HepG2 (cell line): ENCODE results near the gene VKORC1. TPM values are rescaled to one million over a fixed set of nuclear protein-coding genes. Genes with fewer than 3 reads are reported as not detected.

Experiments used
- ATF7-NPFF ChIP-seq: sonication (generic); formaldehyde crosslinking; IDR thresholded peaks from 2 replicates; pipeline ENCODE4 v1.8.1; 2023; ENCODE audit warnings: mild to moderate bottlenecking, low read depth, missing genetic modification reagents, moderate library complexity
- CEBPG ChIP-seq: IDR thresholded peaks from 2 replicates; pipeline ENCODE4 v1.6.1; 2016
- GABPA ChIP-seq, 2 experiments: IDR thresholded peaks; 2 replicates each; pipeline ENCODE4 v1.6.1; 2011 to 2016; ENCODE audit warnings: low read depth in 2 of 2, low read length in 1 of 2, missing biosample characterization in 1 of 2, missing genetic modification characterization in 1 of 2
- HHEX ChIP-seq: IDR thresholded peaks from 2 replicates; pipeline ENCODE4 v1.6.1; 2016; ENCODE audit warnings: control low read depth
- MXI1 ChIP-seq: IDR thresholded peaks from 3 replicates; pipeline ENCODE4 v1.6.1; 2012; ENCODE audit warnings: low read depth, low read length, inconsistent platforms, borderline replicate concordance
- MYNN ChIP-seq: sonication (generic); formaldehyde crosslinking; IDR thresholded peaks from 2 replicates; pipeline ENCODE4 v1.4.0; 2020; ENCODE audit warnings: mild to moderate bottlenecking, low read depth, missing genetic modification reagents
- NCOA2 ChIP-seq: sonication (generic); formaldehyde crosslinking; IDR thresholded peaks from 2 replicates; pipeline ENCODE4 v1.8.0; 2022; ENCODE audit warnings: inconsistent platforms
- NPAS2 ChIP-seq: sonication (generic); formaldehyde crosslinking; IDR thresholded peaks from 2 replicates; pipeline ENCODE4 v1.8.0; 2022; ENCODE audit warnings: mild to moderate bottlenecking, missing genetic modification reagents, borderline replicate concordance
- PPARG ChIP-seq: conservative IDR thresholded peaks from 2 replicates; pipeline ENCODE4 v1.6.1; 2016; ENCODE audit warnings: missing biosample characterization, missing genetic modification reagents
- RBAK ChIP-seq: sonication (generic); formaldehyde crosslinking; IDR thresholded peaks from 2 replicates; pipeline ENCODE4 v1.5.1; 2020; ENCODE audit warnings: mild to moderate bottlenecking, missing genetic modification reagents
- SPEN ChIP-seq: sonication (generic); formaldehyde crosslinking; IDR thresholded peaks from 2 replicates; pipeline ENCODE4 v1.5.1; 2020; ENCODE audit warnings: low read depth, mild to moderate bottlenecking, missing genetic modification reagents
- ZBTB20 ChIP-seq: sonication (generic); formaldehyde crosslinking; IDR thresholded peaks from 2 replicates; pipeline ENCODE4 v1.8.1; 2023; ENCODE audit warnings: missing genetic modification reagents, low read depth, mild to moderate bottlenecking, borderline replicate concordance
- ZFYVE20 ChIP-seq: sonication (generic); formaldehyde crosslinking; IDR thresholded peaks from 2 replicates; pipeline ENCODE4 v1.8.0; 2023; ENCODE audit warnings: low read depth, mild to moderate bottlenecking, moderate library complexity, missing genetic modification reagents, borderline replicate concordance
- ZSCAN12 ChIP-seq: sonication (generic); formaldehyde crosslinking; IDR thresholded peaks from 2 replicates; pipeline ENCODE4 v1.9.0; 2021; ENCODE audit warnings: mild to moderate bottlenecking, missing genetic modification reagents
- polyA plus RNA-seq, 8 experiments: library from polyadenylated mRNA; depleted of rRNA in 3 of 8; stranded (reverse) in 7 of 8; unstranded in 1 of 8; fragments of >200 nt; fragmentation: Illumina TruSeq in 4 of 8; extraction: Trizol in 4 of 8; gene quantifications; 2 replicates each; pipeline versions ENCODE4 v1.2.1 to v1.2.3, GENCODE V29; 2011 to 2016; ENCODE audit warnings: low read depth in 4 of 8, missing spikeins in 1 of 8, mixed read lengths in 1 of 8; ENCODE audit not compliant: insufficient read depth in 1 of 8
- total RNA-seq, 5 experiments: library from RNA; depleted of rRNA; stranded (reverse); fragments of >200 nt; fragmentation: Illumina TruSeq; extraction: Trizol; gene quantifications; 2 replicates each; pipeline ENCODE4 v1.2.3, GENCODE V29; 2016; ENCODE audit warnings: low read depth in 1 of 5
- TF ChIP-seq, protein P1 (sequence below): sonication (generic); formaldehyde crosslinking; IDR thresholded peaks from 2 replicates; pipeline ENCODE4 v1.5.0; 2020; ENCODE audit warnings: mild to moderate bottlenecking, missing genetic modification reagents, borderline replicate concordance
- TF ChIP-seq, protein P2 (sequence below): sonication (generic); formaldehyde crosslinking; IDR thresholded peaks from 2 replicates; pipeline ENCODE4 v1.9.0; 2022; ENCODE audit warnings: missing genetic modification reagents, mild to moderate bottlenecking, borderline replicate concordance
- TF ChIP-seq, protein P3 (sequence below): sonication (generic); formaldehyde crosslinking; IDR thresholded peaks from 2 replicates; pipeline ENCODE4 v1.9.0; 2021; ENCODE audit warnings: missing genetic modification reagents, borderline replicate concordance

Gene VKORC1
- total and polyA plus RNA-seq, 2 of the 13 experiments (the other 11 are each of a cell fraction or from before 2014, with no cell fraction given) = 141 to 615 TPM

DNA sequence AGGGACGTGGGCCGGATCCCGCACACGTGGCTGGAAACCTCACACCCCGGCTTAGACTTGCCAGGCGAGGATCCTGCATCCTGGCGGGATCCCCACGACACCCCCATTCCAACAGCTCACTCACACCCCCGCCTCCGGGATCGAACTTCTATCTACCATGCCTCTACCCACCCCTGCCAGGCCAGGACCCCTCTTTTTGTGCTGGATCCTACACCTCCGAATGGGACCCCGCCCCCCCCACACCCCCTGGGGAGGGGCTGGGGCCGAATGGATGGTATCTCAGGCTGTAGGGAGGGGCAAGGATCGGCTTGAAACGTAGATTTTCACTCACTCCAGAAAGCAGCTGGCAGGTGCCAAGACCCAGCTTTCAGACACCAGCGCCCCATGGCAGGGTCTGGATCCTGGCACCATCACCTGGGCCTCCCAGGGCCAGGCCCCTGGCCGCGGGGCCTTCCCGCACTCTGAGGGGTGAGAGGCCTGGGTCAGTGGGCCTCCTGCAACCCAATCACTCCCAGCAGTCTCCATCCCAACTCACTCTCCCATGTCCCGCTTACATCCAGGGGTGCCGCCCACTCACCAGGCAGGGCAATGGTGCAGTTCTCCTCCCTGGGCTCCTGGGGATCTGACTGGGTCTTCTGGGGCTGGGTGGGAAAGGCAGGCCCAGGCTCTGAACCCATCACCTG lies 48.6 kb upstream of the VKORC1 start (continued):
- TF ChIP-seq, protein P1, sequence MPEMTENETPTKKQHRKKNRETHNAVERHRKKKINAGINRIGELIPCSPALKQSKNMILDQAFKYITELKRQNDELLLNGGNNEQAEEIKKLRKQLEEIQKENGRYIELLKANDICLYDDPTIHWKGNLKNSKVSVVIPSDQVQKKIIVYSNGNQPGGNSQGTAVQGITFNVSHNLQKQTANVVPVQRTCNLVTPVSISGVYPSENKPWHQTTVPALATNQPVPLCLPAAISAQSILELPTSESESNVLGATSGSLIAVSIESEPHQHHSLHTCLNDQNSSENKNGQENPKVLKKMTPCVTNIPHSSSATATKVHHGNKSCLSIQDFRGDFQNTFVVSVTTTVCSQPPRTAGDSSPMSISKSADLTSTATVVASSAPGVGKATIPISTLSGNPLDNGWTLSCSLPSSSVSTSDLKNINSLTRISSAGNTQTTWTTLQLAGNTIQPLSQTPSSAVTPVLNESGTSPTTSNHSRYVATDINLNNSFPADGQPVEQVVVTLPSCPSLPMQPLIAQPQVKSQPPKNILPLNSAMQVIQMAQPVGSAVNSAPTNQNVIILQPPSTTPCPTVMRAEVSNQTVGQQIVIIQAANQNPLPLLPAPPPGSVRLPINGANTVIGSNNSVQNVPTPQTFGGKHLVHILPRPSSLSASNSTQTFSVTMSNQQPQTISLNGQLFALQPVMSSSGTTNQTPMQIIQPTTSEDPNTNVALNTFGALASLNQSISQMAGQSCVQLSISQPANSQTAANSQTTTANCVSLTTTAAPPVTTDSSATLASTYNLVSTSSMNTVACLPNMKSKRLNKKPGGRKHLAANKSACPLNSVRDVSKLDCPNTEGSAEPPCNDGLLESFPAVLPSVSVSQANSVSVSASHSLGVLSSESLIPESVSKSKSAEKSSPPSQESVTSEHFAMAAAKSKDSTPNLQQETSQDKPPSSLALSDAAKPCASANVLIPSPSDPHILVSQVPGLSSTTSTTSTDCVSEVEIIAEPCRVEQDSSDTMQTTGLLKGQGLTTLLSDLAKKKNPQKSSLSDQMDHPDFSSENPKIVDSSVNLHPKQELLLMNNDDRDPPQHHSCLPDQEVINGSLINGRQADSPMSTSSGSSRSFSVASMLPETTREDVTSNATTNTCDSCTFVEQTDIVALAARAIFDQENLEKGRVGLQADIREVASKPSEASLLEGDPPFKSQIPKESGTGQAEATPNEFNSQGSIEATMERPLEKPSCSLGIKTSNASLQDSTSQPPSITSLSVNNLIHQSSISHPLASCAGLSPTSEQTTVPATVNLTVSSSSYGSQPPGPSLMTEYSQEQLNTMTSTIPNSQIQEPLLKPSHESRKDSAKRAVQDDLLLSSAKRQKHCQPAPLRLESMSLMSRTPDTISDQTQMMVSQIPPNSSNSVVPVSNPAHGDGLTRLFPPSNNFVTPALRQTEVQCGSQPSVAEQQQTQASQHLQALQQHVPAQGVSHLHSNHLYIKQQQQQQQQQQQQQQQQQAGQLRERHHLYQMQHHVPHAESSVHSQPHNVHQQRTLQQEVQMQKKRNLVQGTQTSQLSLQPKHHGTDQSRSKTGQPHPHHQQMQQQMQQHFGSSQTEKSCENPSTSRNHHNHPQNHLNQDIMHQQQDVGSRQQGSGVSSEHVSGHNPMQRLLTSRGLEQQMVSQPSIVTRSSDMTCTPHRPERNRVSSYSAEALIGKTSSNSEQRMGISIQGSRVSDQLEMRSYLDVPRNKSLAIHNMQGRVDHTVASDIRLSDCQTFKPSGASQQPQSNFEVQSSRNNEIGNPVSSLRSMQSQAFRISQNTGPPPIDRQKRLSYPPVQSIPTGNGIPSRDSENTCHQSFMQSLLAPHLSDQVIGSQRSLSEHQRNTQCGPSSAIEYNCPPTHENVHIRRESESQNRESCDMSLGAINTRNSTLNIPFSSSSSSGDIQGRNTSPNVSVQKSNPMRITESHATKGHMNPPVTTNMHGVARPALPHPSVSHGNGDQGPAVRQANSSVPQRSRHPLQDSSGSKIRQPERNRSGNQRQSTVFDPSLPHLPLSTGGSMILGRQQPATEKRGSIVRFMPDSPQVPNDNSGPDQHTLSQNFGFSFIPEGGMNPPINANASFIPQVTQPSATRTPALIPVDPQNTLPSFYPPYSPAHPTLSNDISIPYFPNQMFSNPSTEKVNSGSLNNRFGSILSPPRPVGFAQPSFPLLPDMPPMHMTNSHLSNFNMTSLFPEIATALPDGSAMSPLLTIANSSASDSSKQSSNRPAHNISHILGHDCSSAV (CRISPR knock-in tag) = no peak
- TF ChIP-seq MYNN (no peak), NPAS2 (CRISPR knock-in tag) (no peak), ZBTB20 (CRISPR knock-in tag) (no peak), SPEN (CRISPR knock-in tag) (no peak), GABPA (IDR thresholded peaks at IDR 0.05; ENCODE audit: low read depth, low read length) (no peak), GABPA (CRISPR knock-in tag; IDR thresholded peaks at IDR 0.05; ENCODE audit: low read depth) (no peak), ATF7-NPFF (CRISPR knock-in tag) (0 out of 2 replicates have a peak, but pooled peaks have one; percentile 7), HHEX (CRISPR knock-in tag) (no peak), CEBPG (CRISPR knock-in tag) (no peak), RBAK (CRISPR knock-in tag) (no peak), ZFYVE20 (no peak), ZSCAN12 (CRISPR knock-in tag) (no peak), NCOA2 (CRISPR knock-in tag) (no peak), PPARG (CRISPR knock-in tag) (no peak), MXI1 (no peak)
- TF ChIP-seq, protein P2, sequence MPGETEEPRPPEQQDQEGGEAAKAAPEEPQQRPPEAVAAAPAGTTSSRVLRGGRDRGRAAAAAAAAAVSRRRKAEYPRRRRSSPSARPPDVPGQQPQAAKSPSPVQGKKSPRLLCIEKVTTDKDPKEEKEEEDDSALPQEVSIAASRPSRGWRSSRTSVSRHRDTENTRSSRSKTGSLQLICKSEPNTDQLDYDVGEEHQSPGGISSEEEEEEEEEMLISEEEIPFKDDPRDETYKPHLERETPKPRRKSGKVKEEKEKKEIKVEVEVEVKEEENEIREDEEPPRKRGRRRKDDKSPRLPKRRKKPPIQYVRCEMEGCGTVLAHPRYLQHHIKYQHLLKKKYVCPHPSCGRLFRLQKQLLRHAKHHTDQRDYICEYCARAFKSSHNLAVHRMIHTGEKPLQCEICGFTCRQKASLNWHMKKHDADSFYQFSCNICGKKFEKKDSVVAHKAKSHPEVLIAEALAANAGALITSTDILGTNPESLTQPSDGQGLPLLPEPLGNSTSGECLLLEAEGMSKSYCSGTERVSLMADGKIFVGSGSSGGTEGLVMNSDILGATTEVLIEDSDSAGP (CRISPR knock-in tag) = 0 out of 2 replicates have a peak, but pooled peaks have one; percentile 51
- TF ChIP-seq, protein P3, sequence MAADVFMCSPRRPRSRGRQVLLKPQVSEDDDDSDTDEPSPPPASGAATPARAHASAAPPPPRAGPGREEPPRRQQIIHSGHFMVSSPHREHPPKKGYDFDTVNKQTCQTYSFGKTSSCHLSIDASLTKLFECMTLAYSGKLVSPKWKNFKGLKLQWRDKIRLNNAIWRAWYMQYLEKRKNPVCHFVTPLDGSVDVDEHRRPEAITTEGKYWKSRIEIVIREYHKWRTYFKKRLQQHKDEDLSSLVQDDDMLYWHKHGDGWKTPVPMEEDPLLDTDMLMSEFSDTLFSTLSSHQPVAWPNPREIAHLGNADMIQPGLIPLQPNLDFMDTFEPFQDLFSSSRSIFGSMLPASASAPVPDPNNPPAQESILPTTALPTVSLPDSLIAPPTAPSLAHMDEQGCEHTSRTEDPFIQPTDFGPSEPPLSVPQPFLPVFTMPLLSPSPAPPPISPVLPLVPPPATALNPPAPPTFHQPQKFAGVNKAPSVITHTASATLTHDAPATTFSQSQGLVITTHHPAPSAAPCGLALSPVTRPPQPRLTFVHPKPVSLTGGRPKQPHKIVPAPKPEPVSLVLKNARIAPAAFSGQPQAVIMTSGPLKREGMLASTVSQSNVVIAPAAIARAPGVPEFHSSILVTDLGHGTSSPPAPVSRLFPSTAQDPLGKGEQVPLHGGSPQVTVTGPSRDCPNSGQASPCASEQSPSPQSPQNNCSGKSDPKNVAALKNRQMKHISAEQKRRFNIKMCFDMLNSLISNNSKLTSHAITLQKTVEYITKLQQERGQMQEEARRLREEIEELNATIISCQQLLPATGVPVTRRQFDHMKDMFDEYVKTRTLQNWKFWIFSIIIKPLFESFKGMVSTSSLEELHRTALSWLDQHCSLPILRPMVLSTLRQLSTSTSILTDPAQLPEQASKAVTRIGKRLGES (CRISPR knock-in tag) = no peak
